IMR-90 (cell line): Measurements from ENCODE around the gene WNT7B. TPM values are rescaled to one million over a fixed set of nuclear protein-coding genes. Genes with fewer than 3 reads are reported as not detected.

ENCODE experiments used
- ATAC-seq: fragments of 200-7000 bp; cut with Tn5 transposase; 2 replicates; pipeline ENCODE4 v1.9.1; 2020; ENCODE audit warnings: low read depth, mild to moderate bottlenecking, moderate library complexity
- BruUV-seq: library from RNA; stranded (reverse); fragments of 400-500 nt; replicated peaks from 2 replicates; lab custom pipeline; 2021; lab: Mats Ljungman, UMichigan
- CTCF ChIA-PET: fragments of 300-600 bp; formaldehyde crosslinking; extraction: SDS; loops from one replicate; lab custom pipeline; 2021; ENCODE audit warnings: antibody characterized with exemption; lab: Yijun Ruan, JAX
- POLR2A ChIA-PET: fragments of 300-600 bp; sonication (Branson Sonifier 250); formaldehyde crosslinking; loops from one replicate; lab custom pipeline; 2022; ENCODE audit warnings: antibody characterized with exemption; ENCODE audit not compliant: unreplicated experiment; lab: Charles Lee
- DNase-seq: peaks from one replicate; pipeline ENCODE4 v3.0.0; 2013
- H2AFZ ChIP-seq: replicated peaks from 2 replicates; pipeline ENCODE3; 2013; ENCODE audit warnings: low read length, mild to moderate bottlenecking; ENCODE audit not compliant: poor library complexity
- H2AK5ac ChIP-seq: 2 replicates; pipeline ENCODE4 v1.6.1; 2013; ENCODE audit warnings: low read depth, low read length, inconsistent platforms
- H2AK9ac ChIP-seq: replicated peaks from 2 replicates; pipeline ENCODE3; 2013; ENCODE audit warnings: mild to moderate bottlenecking, low read depth, low read length, moderate library complexity; ENCODE audit not compliant: poor library complexity
- H2BK120ac ChIP-seq: 2 replicates; pipeline ENCODE4 v1.6.1; 2013; ENCODE audit warnings: low read depth, low read length, inconsistent platforms
- H2BK15ac ChIP-seq: 3 replicates; pipeline ENCODE4 v1.6.1; 2013; ENCODE audit warnings: low read depth, low read length, inconsistent platforms
- H2BK20ac ChIP-seq: 2 replicates; pipeline ENCODE4 v1.6.1; 2013; ENCODE audit warnings: low read depth, mild to moderate bottlenecking, inconsistent platforms, low read length, moderate library complexity
- H2BK5ac ChIP-seq: 2 replicates; pipeline ENCODE4 v1.6.1; 2013; ENCODE audit warnings: mild to moderate bottlenecking, low read depth, low read length, inconsistent platforms; ENCODE audit not compliant: poor library complexity, severe bottlenecking
- H3K14ac ChIP-seq: replicated peaks from 2 replicates; pipeline ENCODE4 v1.6.1; 2013; ENCODE audit warnings: low read depth, low read length, inconsistent platforms
- H3K18ac ChIP-seq: 2 replicates; pipeline ENCODE4 v1.6.1; 2013; ENCODE audit warnings: low read depth, low read length, control low read depth
- H3K23ac ChIP-seq: 2 replicates; pipeline ENCODE4 v1.6.1; 2013; ENCODE audit warnings: low read depth, low read length, inconsistent platforms
- H3K27ac ChIP-seq: 2 replicates; pipeline ENCODE4 v1.5.1; 2013; ENCODE audit warnings: mild to moderate bottlenecking, control low read depth, low read length; ENCODE audit not compliant: insufficient read depth
- H3K27me3 ChIP-seq: 2 replicates; pipeline ENCODE4 v1.6.1; 2013; ENCODE audit warnings: low read length; ENCODE audit not compliant: control insufficient read depth, insufficient read depth
- H3K36me3 ChIP-seq: 2 replicates; pipeline ENCODE4 v1.6.1; 2013; ENCODE audit warnings: low read length, mixed read lengths; ENCODE audit not compliant: control insufficient read depth, insufficient read depth
- H3K4ac ChIP-seq: 2 replicates; pipeline ENCODE4 v1.6.1; 2013; ENCODE audit warnings: low read depth, low read length, inconsistent platforms
- H3K4me1 ChIP-seq: 2 replicates; pipeline ENCODE4 v1.6.1; 2013; ENCODE audit warnings: low read length, mixed read lengths; ENCODE audit not compliant: control insufficient read depth, insufficient read depth
- H3K4me2 ChIP-seq: 2 replicates; pipeline ENCODE4 v1.6.1; 2013; ENCODE audit warnings: low read depth, mild to moderate bottlenecking, control low read depth, low read length, moderate library complexity
- H3K4me3 ChIP-seq: 2 replicates; pipeline ENCODE4 v1.5.1; 2013; ENCODE audit warnings: low read depth, mild to moderate bottlenecking, control low read depth, low read length, moderate library complexity; ENCODE audit not compliant: insufficient read depth
- H3K56ac ChIP-seq: 2 replicates; pipeline ENCODE4 v1.6.1; 2013; ENCODE audit warnings: low read length, inconsistent platforms; ENCODE audit not compliant: insufficient read depth; ENCODE audit errors: extremely low read depth
- H3K79me1 ChIP-seq, 2 experiments: 2 replicates each; pipeline ENCODE4 v1.6.1; 2013; ENCODE audit warnings: low read length in 2 of 2, inconsistent platforms in 1 of 2, low read depth in 1 of 2
- H3K9ac ChIP-seq: 2 replicates; pipeline ENCODE4 v1.6.1; 2013; ENCODE audit warnings: low read depth, low read length, control low read depth
- H3K9me1 ChIP-seq: 2 replicates; pipeline ENCODE4 v1.6.1; 2013; ENCODE audit warnings: low read length, inconsistent platforms; ENCODE audit not compliant: insufficient read depth
- H3K9me3 ChIP-seq: 2 replicates; pipeline ENCODE4 v1.6.1; 2013; ENCODE audit warnings: low read length; ENCODE audit not compliant: control insufficient read depth, insufficient read depth
- H4K20me1 ChIP-seq: 2 replicates; pipeline ENCODE4 v1.6.1; 2013; ENCODE audit warnings: low read length, inconsistent platforms; ENCODE audit not compliant: insufficient read depth
- H4K5ac ChIP-seq: 2 replicates; pipeline ENCODE4 v1.6.1; 2013; ENCODE audit warnings: mild to moderate bottlenecking, low read depth, low read length, control low read depth
- H4K8ac ChIP-seq, 2 experiments: 2 replicates each; pipeline ENCODE4 v1.6.1; 2013; ENCODE audit warnings: low read depth in 2 of 2, low read length in 2 of 2, control low read depth in 1 of 2, inconsistent platforms in 1 of 2
- H4K91ac ChIP-seq: 2 replicates; pipeline ENCODE4 v1.6.1; 2013; ENCODE audit warnings: low read depth, low read length, inconsistent platforms; ENCODE audit not compliant: insufficient read depth
- BHLHE40 ChIP-seq: fragments of 150-350 bp; IDR thresholded peaks from 2 replicates; pipeline ENCODE4 v1.6.1; 2016; ENCODE audit warnings: mild to moderate bottlenecking, low read depth, low read length
- CEBPB ChIP-seq: IDR thresholded peaks from 2 replicates; pipeline ENCODE4 v1.6.1; 2012; ENCODE audit warnings: low read depth, low read length, improper control_type of control experiment
- CHD1 ChIP-seq: IDR thresholded peaks from 2 replicates; pipeline ENCODE4 v1.6.1; 2012; ENCODE audit warnings: low read depth, low read length, improper control_type of control experiment
- CTCF ChIP-seq: conservative IDR thresholded peaks from 2 replicates; pipeline ENCODE4 v1.5.1; 2012; ENCODE audit warnings: mild to moderate bottlenecking, low read depth, low read length, improper control_type of control experiment
- ELK1 ChIP-seq: fragments of 150-350 bp; IDR thresholded peaks from 2 replicates; pipeline ENCODE4 v1.6.1; 2016; ENCODE audit warnings: low read depth, mild to moderate bottlenecking, low read length, moderate library complexity, borderline replicate concordance
- FOS ChIP-seq: fragments of 150-350 bp; IDR thresholded peaks from 2 replicates; pipeline ENCODE4 v1.6.1; 2016; ENCODE audit warnings: low read depth, low read length
- MAFK ChIP-seq: IDR thresholded peaks from 2 replicates; pipeline ENCODE4 v1.6.1; 2012; ENCODE audit warnings: low read depth, low read length, improper control_type of control experiment
- MAZ ChIP-seq: IDR thresholded peaks from 2 replicates; pipeline ENCODE4 v1.6.1; 2012; ENCODE audit warnings: low read depth, mild to moderate bottlenecking, low read length, improper control_type of control experiment, moderate library complexity, borderline replicate concordance
- MXI1 ChIP-seq: IDR thresholded peaks from 2 replicates; pipeline ENCODE4 v1.6.1; 2012; ENCODE audit warnings: low read depth, mild to moderate bottlenecking, low read length, moderate library complexity, borderline replicate concordance
- NFE2L2 ChIP-seq: fragments of 150-350 bp; IDR thresholded peaks from 2 replicates; pipeline ENCODE4 v1.6.1; 2016; ENCODE audit warnings: low read depth, mild to moderate bottlenecking, low read length
- POLR2A ChIP-seq: IDR thresholded peaks from 2 replicates; pipeline ENCODE4 v1.6.1; 2012; ENCODE audit warnings: mild to moderate bottlenecking, low read depth, low read length
- RAD21 ChIP-seq: IDR thresholded peaks from 2 replicates; pipeline ENCODE4 v1.6.1; 2012; ENCODE audit warnings: low read length, improper control_type of control experiment
- RCOR1 ChIP-seq: IDR thresholded peaks from 2 replicates; pipeline ENCODE4 v1.6.1; 2012; ENCODE audit warnings: mild to moderate bottlenecking, low read length, improper control_type of control experiment; ENCODE audit not compliant: insufficient replicate concordance
- RFX5 ChIP-seq: IDR thresholded peaks from 2 replicates; pipeline ENCODE4 v1.8.0; 2012; ENCODE audit warnings: low read depth, mild to moderate bottlenecking, low read length, moderate library complexity
- SMC3 ChIP-seq: fragments of 150-350 bp; IDR thresholded peaks from 2 replicates; pipeline ENCODE4 v1.6.1; 2016; ENCODE audit warnings: low read depth, mild to moderate bottlenecking, antibody characterized with exemption, low read length, moderate library complexity
- USF2 ChIP-seq: fragments of 150-350 bp; IDR thresholded peaks from 2 replicates; pipeline ENCODE4 v1.6.1; 2017; ENCODE audit warnings: mild to moderate bottlenecking, antibody characterized with exemption, low read length, low read depth
- WGBS, 2 experiments: methylation state at CpG; one replicate each; pipeline versions ENCODE4 v1.1.5 to v1.1.7; 2013; ENCODE audit warnings: missing lambda C conversion rate in 2 of 2; ENCODE audit not compliant: insufficient read length in 1 of 2; ENCODE audit errors: extremely low coverage in 2 of 2; 5-methylcytosine and 5-hydroxymethylcytosine counted together
- dilution Hi-C: fragments of 300-500 bp; cut with HindIII; formaldehyde crosslinking; loops from one replicate; pipeline ENCODE4 v1.14.3; 2018; ENCODE audit warnings: low sequenced_read_pairs; ENCODE audit not compliant: unreplicated experiment
- in situ Hi-C: fragments of 300-500 bp; cut with MboI; formaldehyde crosslinking; loops from 3 replicates; pipeline ENCODE4 v1.14.3; 2019; ENCODE audit warnings: low sequenced_read_pairs, inconsistent platforms, mixed read lengths
- intact Hi-C: fragments of 100-400 bp; cut with micrococcal nuclease; formaldehyde crosslinking; loops from 2 replicates; pipeline ENCODE4 v1.10.0; 2022
- polyA plus RNA-seq, 3 experiments: library from polyadenylated mRNA; depleted of rRNA; stranded (reverse); fragments of >200 nt; gene quantifications; 2 replicates each; pipeline ENCODE4 v1.2.3, GENCODE V29; 2012; ENCODE audit warnings: low replicate concordance in 1 of 3
- total RNA-seq: library from RNA; depleted of rRNA; stranded (reverse); fragments of >200 nt; gene quantifications from 2 replicates; pipeline ENCODE4 v1.2.3, GENCODE V29; 2012

Gene WNT7B
- total and polyA plus RNA-seq, 2 of the 4 experiments (the other 2 are of a cell fraction) = under 0.01 to 0.15 TPM

GRCh38 chr22:45948081-45948648, 28.8 kb downstream of the WNT7B start:
- no peak overlapping the region for H2BK20ac ChIP-seq
- H4K20me1 ChIP-seq = no peaks in the 10 kb centered on the region; the same call in none of the 2 replicates
- dilution Hi-C loops (no loop called here), in situ Hi-C loops (no loop called here), intact Hi-C loops (no loop called here)
- no TSS peak for BruUV-seq
- 0 out of 2 replicates have a peak, but pooled peaks cover under 1% of the 10 kb centered on the region for H3K4me1 ChIP-seq
- H3K14ac ChIP-seq = no peak overlapping the region
- H3K9me1 ChIP-seq = no peaks in the 10 kb centered on the region; the same call in 1 of the 2 replicates
- H2AK9ac ChIP-seq = no peak overlapping the region
- 86% methylated on average over 12 of the region's 21 CpGs; no CpG with 5 or more reads in 1 of the 2 experiments for WGBS, 2 experiments
- no peak overlapping the region for H3K9ac ChIP-seq
- no peak overlapping the region for H3K23ac ChIP-seq
- ChIA-PET CTCF (interaction anchor here (0.6 kb wide), 1 partner anchor 46 kb away, joined by 4 read pairs; no protein-coding TSS in a partner anchor), POLR2A (interaction anchor here (0.7 kb wide), 1 partner anchor 17 kb away, joined by 18 read pairs; no protein-coding TSS in a partner anchor)
- H4K91ac ChIP-seq = no peak overlapping the region
- H3K4me3 ChIP-seq = no peak overlapping the region
- H3K79me1 ChIP-seq = no peaks in the 10 kb centered on the region
- TF ChIP-seq ELK1 (no peak), USF2 (no peak), RFX5 (no peak), MXI1 (no peak), CHD1 (no peak), BHLHE40 (no peak), RAD21 (no peak), SMC3 (no peak), RCOR1 (no peak), FOS (no peak), MAFK (no peak), POLR2A (no peak), NFE2L2 (no peak), CTCF (no peak), MAZ (no peak), CEBPB (no peak)
- H3K27ac ChIP-seq = no peak overlapping the region
- DNase-seq (no peak), ATAC-seq (no peak)
- no peak overlapping the region for H3K4me2 ChIP-seq
- no peak overlapping the region for H4K8ac ChIP-seq
- H2BK15ac ChIP-seq = no peak overlapping the region
- no peak overlapping the region for H2BK5ac ChIP-seq
- H3K36me3 ChIP-seq = no peaks in the 10 kb centered on the region
- no peak overlapping the region for H3K56ac ChIP-seq
- H2BK120ac ChIP-seq = no peak overlapping the region
- no peak overlapping the region for H2AK5ac ChIP-seq
- H3K9me3 ChIP-seq = no peaks in the 10 kb centered on the region
- peaks cover 10% of the 10 kb centered on the region; the same call in 1 of the 2 replicates for H3K27me3 ChIP-seq
- H3K18ac ChIP-seq = no peak overlapping the region
- no peak overlapping the region for H3K4ac ChIP-seq
- H2AFZ ChIP-seq = no peak overlapping the region
- no peak overlapping the region for H4K5ac ChIP-seq
